ENCODE results near the gene KCNJ9. TPM values are rescaled to one million over a fixed set of nuclear protein-coding genes. Genes with fewer than 3 reads are reported as not detected.
A peak's percentile ranks its signal among the peaks of the same experiment; 100 is the strongest.

KCNJ9 gene
- total and polyA plus RNA-seq, 10 of the 15 experiments (the other 5 are each of a cell fraction or from before 2014, with no cell fraction given), result 0.12 TPM; not detected in 9

DNA sequence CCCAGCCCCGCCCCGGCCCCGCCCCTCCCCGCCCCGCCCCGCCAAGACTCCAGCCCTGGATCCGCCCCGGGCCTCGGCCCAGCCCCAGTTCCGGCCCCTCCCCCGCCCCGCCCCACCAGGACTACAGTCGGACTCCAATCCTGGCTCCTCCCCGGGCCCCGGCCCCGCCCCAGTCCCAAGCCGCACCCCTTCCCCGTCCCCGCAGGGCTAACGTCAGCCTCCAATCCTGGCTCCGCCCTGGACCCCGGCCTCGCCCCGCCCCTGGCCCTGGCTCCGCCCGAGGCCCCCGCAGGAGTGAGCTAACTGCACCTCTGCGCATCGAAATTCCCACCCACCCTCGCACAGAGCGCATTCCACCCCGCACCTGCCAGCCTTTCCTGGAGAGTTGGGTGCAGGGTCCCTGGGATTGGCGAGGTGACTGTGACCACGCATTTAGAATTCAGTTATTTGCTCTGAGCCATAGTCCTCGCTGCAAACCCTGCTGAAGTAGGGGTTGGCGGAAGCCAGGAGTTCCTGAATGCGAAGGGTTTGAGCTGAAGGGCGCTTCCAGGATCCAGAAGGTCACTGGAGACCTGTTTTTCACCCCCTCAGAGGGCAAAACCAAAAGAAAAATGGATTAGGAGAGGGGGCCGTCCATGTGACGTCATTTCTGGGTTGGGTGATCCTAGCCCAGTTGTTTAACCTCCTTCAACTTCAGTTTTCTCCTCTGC, 17.7 kb downstream of the KCNJ9 start (continued):
- TF ChIP-seq CREM (IDR thresholded peaks at IDR 0.05; ENCODE audit: low read depth) (peak; percentile 45), MXI1 (IDR thresholded peaks at IDR 0.05; ENCODE audit: low read depth, low read length) (0 out of 2 replicates have a peak, but pooled peaks have one; percentile 2), ASH2L (IDR thresholded peaks at IDR 0.05; ENCODE audit: borderline replicate concordance, low read depth) (no peak), MLLT1 (IDR thresholded peaks at IDR 0.05) (no peak), USF1 (IDR thresholded peaks at IDR 0.05; ENCODE audit: borderline replicate concordance, extremely low read length, insufficient read depth, low read depth, low read length) (no peak), E2F4 (IDR thresholded peaks at IDR 0.05; ENCODE audit: low read depth, low read length) (no peak), BRCA1 (IDR thresholded peaks at IDR 0.05; ENCODE audit: low read depth, low read length) (no peak), EP300 (IDR thresholded peaks at IDR 0.05; ENCODE audit: borderline replicate concordance in 1 of 2, control insufficient read depth in 1 of 2, low read depth in 2 of 2, low read length in 2 of 2) (no peak), FOS (IDR thresholded peaks at IDR 0.05; ENCODE audit: borderline replicate concordance, extremely low read depth, insufficient read length) (no peak), KLF5 (IDR thresholded peaks at IDR 0.05; ENCODE audit: partially characterized antibody) (no peak), KDM1A (IDR thresholded peaks at IDR 0.05; ENCODE audit: borderline replicate concordance) (no peak), WRNIP1 (IDR thresholded peaks at IDR 0.05; ENCODE audit: borderline replicate concordance, low read depth, low read length) (no peak), EZH2 (IDR thresholded peaks at IDR 0.05; ENCODE audit: borderline replicate concordance, control insufficient read depth, low read depth, low read length) (no peak), CREB1 (IDR thresholded peaks at IDR 0.05; ENCODE audit: low read depth) (0 out of 2 replicates have a peak, but pooled peaks have one; percentile 26), PKNOX1 (IDR thresholded peaks at IDR 0.05) (no peak), HDGF (IDR thresholded peaks at IDR 0.05) (peak; percentile 46; the same call in 1 of the 2 replicates)
- TF ChIP-seq, protein P1, sequence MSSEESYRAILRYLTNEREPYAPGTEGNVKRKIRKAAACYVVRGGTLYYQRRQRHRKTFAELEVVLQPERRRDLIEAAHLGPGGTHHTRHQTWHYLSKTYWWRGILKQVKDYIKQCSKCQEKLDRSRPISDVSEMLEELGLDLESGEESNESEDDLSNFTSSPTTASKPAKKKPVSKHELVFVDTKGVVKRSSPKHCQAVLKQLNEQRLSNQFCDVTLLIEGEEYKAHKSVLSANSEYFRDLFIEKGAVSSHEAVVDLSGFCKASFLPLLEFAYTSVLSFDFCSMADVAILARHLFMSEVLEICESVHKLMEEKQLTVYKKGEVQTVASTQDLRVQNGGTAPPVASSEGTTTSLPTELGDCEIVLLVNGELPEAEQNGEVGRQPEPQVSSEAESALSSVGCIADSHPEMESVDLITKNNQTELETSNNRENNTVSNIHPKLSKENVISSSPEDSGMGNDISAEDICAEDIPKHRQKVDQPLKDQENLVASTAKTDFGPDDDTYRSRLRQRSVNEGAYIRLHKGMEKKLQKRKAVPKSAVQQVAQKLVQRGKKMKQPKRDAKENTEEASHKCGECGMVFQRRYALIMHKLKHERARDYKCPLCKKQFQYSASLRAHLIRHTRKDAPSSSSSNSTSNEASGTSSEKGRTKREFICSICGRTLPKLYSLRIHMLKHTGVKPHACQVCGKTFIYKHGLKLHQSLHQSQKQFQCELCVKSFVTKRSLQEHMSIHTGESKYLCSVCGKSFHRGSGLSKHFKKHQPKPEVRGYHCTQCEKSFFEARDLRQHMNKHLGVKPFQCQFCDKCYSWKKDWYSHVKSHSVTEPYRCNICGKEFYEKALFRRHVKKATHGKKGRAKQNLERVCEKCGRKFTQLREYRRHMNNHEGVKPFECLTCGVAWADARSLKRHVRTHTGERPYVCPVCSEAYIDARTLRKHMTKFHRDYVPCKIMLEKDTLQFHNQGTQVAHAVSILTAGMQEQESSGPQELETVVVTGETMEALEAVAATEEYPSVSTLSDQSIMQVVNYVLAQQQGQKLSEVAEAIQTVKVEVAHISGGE (CRISPR knock-in tag; IDR thresholded peaks at IDR 0.05), result no peak
